ENCODE results near the gene NCOR1.

NCOR1 gene

DNA sequence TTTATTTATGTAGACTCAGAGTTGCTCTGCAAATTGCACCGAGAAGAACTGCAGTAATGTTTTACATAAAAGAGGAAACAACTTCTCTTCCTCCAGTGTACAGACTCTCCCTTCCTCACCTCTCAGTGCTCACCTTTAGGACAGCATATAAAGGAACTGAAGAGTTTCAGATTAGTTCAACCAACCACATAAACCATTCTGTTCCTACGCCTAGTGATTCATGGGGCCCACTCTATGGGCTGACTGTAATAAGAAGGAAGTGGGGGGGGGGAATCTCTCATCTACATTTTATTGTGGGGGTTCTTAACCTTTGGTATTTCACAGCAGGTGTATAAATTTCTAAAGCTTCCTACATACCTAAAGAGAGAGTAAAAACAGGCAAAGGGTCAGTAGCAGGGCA lies 234.1 kb downstream of the NCOR1 start:
- no peak for DNase-seq (ENCODE audit: low read depth in 2 of 3, low spot score in 2 of 3)

Measured in activated CD8-positive, alpha-beta memory T cell treated with anti-CD3 and anti-CD28 coated beads for 48 hours (primary cell).